ENCODE data around the gene FNDC3B. TPM values are rescaled to one million over a fixed set of nuclear protein-coding genes. Genes with fewer than 3 reads are reported as not detected.

Gene FNDC3B
- total RNA-seq, 1 experiment from 2014 or later, result 62.3 TPM

- DNase-seq, result no peak
- Histone ChIP-seq H3K36me3 (peaks cover 22% of the 10 kb centered on the region), H3K9me3 (replicated peaks) (no peaks in the 10 kb centered on the region), H3K4me1 (peaks cover 36% of the 10 kb centered on the region), H3K4me3 (no peak overlapping the region), H3K27me3 (no peaks in the 10 kb centered on the region), H3K27ac (no peak overlapping the region)
These were observed 232.1 kb downstream of the FNDC3B start for GRCh38 chr3:172271386-172271976.

GRCh38 chr3:172272698-172273097 is 233.3 kb downstream of the FNDC3B start:
- no peak overlapping the region for H3K4me3 ChIP-seq
- no peaks in the 10 kb centered on the region for H3K9me3 ChIP-seq (replicated peaks)
- no peaks in the 10 kb centered on the region for H3K27me3 ChIP-seq
- H3K27ac ChIP-seq, result no peak overlapping the region
- no peak for DNase-seq
- peaks cover 27% of the 10 kb centered on the region for H3K36me3 ChIP-seq
- H3K4me1 ChIP-seq, result peaks cover 42% of the 10 kb centered on the region

GRCh38 chr3:172273378-172273777 is 234.0 kb downstream of the FNDC3B start:
- Histone ChIP-seq H3K4me3 (no peak overlapping the region), H3K4me1 (peaks cover 42% of the 10 kb centered on the region), H3K27me3 (no peaks in the 10 kb centered on the region), H3K27ac (no peak overlapping the region), H3K36me3 (peaks cover 27% of the 10 kb centered on the region), H3K9me3 (replicated peaks) (no peaks in the 10 kb centered on the region)
- DNase-seq, result no peak

GRCh38 chr3:172274906-172275305 is 235.5 kb downstream of the FNDC3B start:
- H3K27ac ChIP-seq, result peak overlapping the region; percentile 7; the same call in 1 of the 2 replicates
- H3K27me3 ChIP-seq, result no peaks in the 10 kb centered on the region
- no peak overlapping the region for H3K4me3 ChIP-seq
- peaks cover 49% of the 10 kb centered on the region for H3K4me1 ChIP-seq
- DNase-seq, result peak; percentile 20 to 66
- peaks cover 29% of the 10 kb centered on the region for H3K36me3 ChIP-seq
- no peaks in the 10 kb centered on the region for H3K9me3 ChIP-seq (replicated peaks)

- no peaks in the 10 kb centered on the region for H3K9me3 ChIP-seq (replicated peaks)
- peaks cover 56% of the 10 kb centered on the region for H3K4me1 ChIP-seq
- DNase-seq, result peak in 1 of 2 experiments; percentile 21
- no peaks in the 10 kb centered on the region for H3K27me3 ChIP-seq
- H3K36me3 ChIP-seq, result peaks cover 29% of the 10 kb centered on the region
- H3K4me3 ChIP-seq, result no peak overlapping the region
- H3K27ac ChIP-seq, result peak overlapping the region; percentile 7; the same call in 1 of the 2 replicates
These were observed 236.2 kb downstream of the FNDC3B start for GRCh38 chr3:172275586-172275985.

- H3K9me3 ChIP-seq (replicated peaks), result no peaks in the 10 kb centered on the region
- DNase-seq, result peak in 1 of 2 experiments; percentile 15
- peaks cover 25% of the 10 kb centered on the region for H3K36me3 ChIP-seq
- H3K4me3 ChIP-seq, result no peak overlapping the region
- H3K4me1 ChIP-seq, result peaks cover 59% of the 10 kb centered on the region
- H3K27ac ChIP-seq, result peak overlapping the region; percentile 7; the same call in 1 of the 2 replicates
- H3K27me3 ChIP-seq, result no peaks in the 10 kb centered on the region
These were observed 236.7 kb downstream of the FNDC3B start for GRCh38 chr3:172276103-172276502.

GRCh38 chr3:172277151-172277652 is 237.8 kb downstream of the FNDC3B start:
- Histone ChIP-seq H3K36me3 (peaks cover 28% of the 10 kb centered on the region; the same call in 1 of the 2 replicates), H3K27me3 (no peaks in the 10 kb centered on the region), H3K27ac (no peak overlapping the region), H3K4me1 (peaks cover 56% of the 10 kb centered on the region), H3K9me3 (replicated peaks) (no peaks in the 10 kb centered on the region), H3K4me3 (no peak overlapping the region)
- DNase-seq, result no peak

GRCh38 chr3:172279191-172279640 is 239.8 kb downstream of the FNDC3B start:
- DNase-seq, result no peak
- no peak overlapping the region for H3K4me3 ChIP-seq
- H3K27ac ChIP-seq, result no peak overlapping the region
- peaks cover 42% of the 10 kb centered on the region for H3K4me1 ChIP-seq
- no peaks in the 10 kb centered on the region for H3K27me3 ChIP-seq
- H3K9me3 ChIP-seq (replicated peaks), result no peaks in the 10 kb centered on the region
- H3K36me3 ChIP-seq, result peaks cover 31% of the 10 kb centered on the region; the same call in 1 of the 2 replicates

GRCh38 chr3:172279974-172280373 is 240.6 kb downstream of the FNDC3B start:
- no peak for DNase-seq
- H3K4me3 ChIP-seq, result no peak overlapping the region
- peaks cover 29% of the 10 kb centered on the region; the same call in 1 of the 2 replicates for H3K36me3 ChIP-seq
- H3K9me3 ChIP-seq (replicated peaks), result no peaks in the 10 kb centered on the region
- peak overlapping the region; percentile 58; the same call in 1 of the 2 replicates for H3K27ac ChIP-seq
- no peaks in the 10 kb centered on the region for H3K27me3 ChIP-seq
- peaks cover 36% of the 10 kb centered on the region for H3K4me1 ChIP-seq

GRCh38 chr3:172280406-172281051 is 241.2 kb downstream of the FNDC3B start:
- Histone ChIP-seq H3K4me1 (peaks cover 31% of the 10 kb centered on the region), H3K9me3 (replicated peaks) (no peaks in the 10 kb centered on the region), H3K27me3 (no peaks in the 10 kb centered on the region), H3K36me3 (peaks cover 29% of the 10 kb centered on the region; the same call in 1 of the 2 replicates), H3K27ac (peak overlapping the region; percentile 58), H3K4me3 (no peak overlapping the region)
- peak in 1 of 2 experiments; percentile 46 for DNase-seq

- Histone ChIP-seq H3K9me3 (replicated peaks) (no peaks in the 10 kb centered on the region), H3K4me3 (no peak overlapping the region), H3K36me3 (peaks cover 29% of the 10 kb centered on the region), H3K27ac (no peak overlapping the region), H3K4me1 (peaks cover 19% of the 10 kb centered on the region), H3K27me3 (no peaks in the 10 kb centered on the region)
- no peak for DNase-seq
These were observed 242.5 kb downstream of the FNDC3B start for GRCh38 chr3:172281884-172282283.

GRCh38 chr3:172282850-172283249 is 243.5 kb downstream of the FNDC3B start:
- Histone ChIP-seq H3K4me1 (peaks cover 17% of the 10 kb centered on the region), H3K9me3 (replicated peaks) (no peaks in the 10 kb centered on the region), H3K27me3 (no peaks in the 10 kb centered on the region), H3K36me3 (peaks cover 31% of the 10 kb centered on the region), H3K4me3 (no peak overlapping the region), H3K27ac (no peak overlapping the region)
- no peak for DNase-seq

GRCh38 chr3:172283841-172284357 is 244.5 kb downstream of the FNDC3B start:
- no peaks in the 10 kb centered on the region for H3K27me3 ChIP-seq
- no peaks in the 10 kb centered on the region for H3K9me3 ChIP-seq (replicated peaks)
- H3K36me3 ChIP-seq, result peaks cover 41% of the 10 kb centered on the region
- H3K4me3 ChIP-seq, result no peak overlapping the region
- no peak overlapping the region for H3K27ac ChIP-seq
- no peak for DNase-seq
- peaks cover 17% of the 10 kb centered on the region for H3K4me1 ChIP-seq

- Histone ChIP-seq H3K4me1 (peaks cover under 1% of the 10 kb centered on the region; the same call in 1 of the 2 replicates), H3K27me3 (no peaks in the 10 kb centered on the region), H3K27ac (no peak overlapping the region), H3K9me3 (replicated peaks) (no peaks in the 10 kb centered on the region), H3K36me3 (peaks cover 50% of the 10 kb centered on the region), H3K4me3 (no peak overlapping the region)
- DNase-seq, result no peak
These were observed 246.5 kb downstream of the FNDC3B start for GRCh38 chr3:172285844-172286243.

GRCh38 chr3:172286548-172287148 is 247.3 kb downstream of the FNDC3B start:
- Histone ChIP-seq H3K27ac (no peak overlapping the region), H3K4me3 (no peak overlapping the region), H3K9me3 (replicated peaks) (no peaks in the 10 kb centered on the region), H3K4me1 (no peaks in the 10 kb centered on the region), H3K27me3 (no peaks in the 10 kb centered on the region), H3K36me3 (peaks cover 55% of the 10 kb centered on the region)
- DNase-seq, result no peak
